Left renal cortex interstitium (tissue), 4 donors: ENCODE measurements around the gene GPN3. TPM values are rescaled to one million over a fixed set of nuclear protein-coding genes. Genes with fewer than 3 reads are reported as not detected.
"Not testable (repeated sequence)": the region's sequence is repeated elsewhere in the genome, so short reads cannot be mapped to it uniquely, and the experiment has no call there.

ENCODE experiments used
- DNase-seq, 4 donors: peaks; one replicate each; pipeline ENCODE4 v3.0.0-alpha.2; 2013; ENCODE audit warnings: low read depth in 4 of 4, low spot score in 2 of 4, missing footprints in 1 of 4
- polyA plus RNA-seq, 4 donors: library from polyadenylated mRNA; unstranded; fragments of 120-200 nt; gene quantifications; one replicate each; pipeline ENCODE4 v1.2.1, GENCODE V29; 2013; ENCODE audit not compliant: insufficient read length in 4 of 4

GPN3 gene
- 10 to 100 TPM; 26.6 to 38.5 (median 31.9) TPM for polyA plus RNA-seq

GRCh38 chr12:110468214-110469048 is at the start of gene GPN3, which contains the start of gene FAM216A:
TSS of gene GPN3 (minus strand) at chr12:110468257. CDS start at chr12:110468203, 54 bp downstream.
TSS of gene FAM216A (plus strand) at chr12:110468845. CDS start at chr12:110468876, 31 bp downstream.
- DNase-seq: peak; percentile 97 to 99 (median 99)

- no peak for DNase-seq
Measured at GRCh38 chr12:110516995-110517394, 48.9 kb upstream of the GPN3 start.

- DNase-seq: no peak
Measured at GRCh38 chr12:110514363-110514762, 46.3 kb upstream of the GPN3 start.

GRCh38 chr12:110513842-110514241 is 45.8 kb upstream of the GPN3 start:
- no peak for DNase-seq

GRCh38 chr12:110508071-110508586 is 40.1 kb upstream of the GPN3 start:
- no peak for DNase-seq

- DNase-seq: no peak
Measured at GRCh38 chr12:110505332-110505731, 37.3 kb upstream of the GPN3 start.

- no peak for DNase-seq
Measured at GRCh38 chr12:110503432-110503831, 35.4 kb upstream of the GPN3 start.

- peak; percentile 89 to 98 (median 94) for DNase-seq
Measured at GRCh38 chr12:110501752-110502738, 34.0 kb upstream of the GPN3 start, which contains the start of the genes RAD9B and VPS29. TSS of gene RAD9B (plus strand) at chr12:110502331. CDS start at chr12:110502338, 7 bp downstream. TSS of gene VPS29 (minus strand) at chr12:110502111. CDS start at chr12:110502051, 60 bp downstream.

- DNase-seq: peak in 1 of 4 donors; percentile 8
Measured at GRCh38 chr12:110501399-110501751, 33.3 kb upstream of the GPN3 start.

GRCh38 chr12:110498984-110499706 is 31.1 kb upstream of the GPN3 start:
- DNase-seq: no peak

GRCh38 chr12:110475426-110475825 is 7.4 kb upstream of the GPN3 start:
- DNase-seq: no peak

- DNase-seq: no peak
Measured at GRCh38 chr12:110467847-110468213, 227 bp downstream of the GPN3 start.

GRCh38 chr12:110466791-110467190 is 1.3 kb downstream of the GPN3 start:
- no peak for DNase-seq

GRCh38 chr12:110465765-110466164 is 2.3 kb downstream of the GPN3 start:
- DNase-seq: not testable (repeated sequence)

- DNase-seq: no peak
Measured at GRCh38 chr12:110465024-110465423, 3.0 kb downstream of the GPN3 start.

GRCh38 chr12:110461189-110461588 is 6.9 kb downstream of the GPN3 start:
- not testable (repeated sequence) for DNase-seq

- DNase-seq: no peak
Measured at GRCh38 chr12:110458756-110459155, 9.3 kb downstream of the GPN3 start.

- DNase-seq: no peak
Measured at GRCh38 chr12:110453569-110454296, 14.3 kb downstream of the GPN3 start.

GRCh38 chr12:110451263-110451662 is 16.8 kb downstream of the GPN3 start:
- no peak for DNase-seq
